Suppressor macrophage treated with lipopolysaccharide for 4 hours (primary cell): Measurements from ENCODE around the gene OR6N1.

ENCODE experiments used
- DNase-seq: peaks from one replicate; pipeline ENCODE4 v3.0.0-alpha.2; 2020

Gene OR6N1, protein sequence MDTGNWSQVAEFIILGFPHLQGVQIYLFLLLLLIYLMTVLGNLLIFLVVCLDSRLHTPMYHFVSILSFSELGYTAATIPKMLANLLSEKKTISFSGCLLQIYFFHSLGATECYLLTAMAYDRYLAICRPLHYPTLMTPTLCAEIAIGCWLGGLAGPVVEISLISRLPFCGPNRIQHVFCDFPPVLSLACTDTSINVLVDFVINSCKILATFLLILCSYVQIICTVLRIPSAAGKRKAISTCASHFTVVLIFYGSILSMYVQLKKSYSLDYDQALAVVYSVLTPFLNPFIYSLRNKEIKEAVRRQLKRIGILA

DNA sequence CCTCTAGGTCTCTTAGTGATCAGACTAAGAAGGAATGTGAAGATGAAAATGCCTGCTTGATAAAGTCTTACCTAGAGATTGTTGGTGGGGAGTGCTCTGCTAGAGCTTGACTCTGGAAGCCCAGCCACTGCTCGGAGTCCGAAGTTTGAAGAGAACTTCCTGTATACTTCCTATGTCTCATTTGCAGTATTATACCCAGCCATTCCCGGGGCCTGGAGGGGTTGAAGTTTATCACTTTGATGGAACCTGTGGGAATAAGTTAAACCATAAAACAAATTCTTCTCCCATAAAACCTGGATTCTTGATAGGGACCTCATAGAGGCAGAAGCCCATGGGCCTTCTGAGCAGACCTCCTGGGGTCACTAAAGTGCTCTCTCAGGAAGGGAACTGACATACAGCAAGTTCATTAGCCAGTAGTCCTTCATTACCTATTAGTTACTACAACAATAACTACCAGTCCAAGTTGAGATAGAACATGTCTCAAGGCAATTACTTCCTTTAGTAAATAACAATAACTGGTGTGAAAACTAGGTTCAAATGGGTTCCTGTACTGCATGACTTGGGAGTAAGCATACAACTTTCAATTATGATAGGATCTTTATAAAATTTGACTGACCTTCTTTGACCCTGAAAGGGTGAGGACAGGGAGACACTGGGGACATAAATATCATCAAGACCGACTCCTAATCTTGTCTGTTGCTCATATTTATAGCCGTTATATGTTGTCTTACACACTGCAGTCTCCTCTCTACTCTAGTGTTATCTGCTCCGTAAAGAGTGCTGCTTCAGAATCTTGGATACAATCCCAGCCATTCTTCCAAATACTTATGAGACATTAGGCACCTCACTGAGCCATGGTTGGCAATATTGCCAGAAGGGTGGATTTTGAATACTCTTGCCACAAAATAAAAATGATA lies at the start of gene OR6N1:
Gene OR6N1, minus strand, starts transcription at position 246 of the 917 bp plus-strand sequence. CDS start 5,513 bp downstream, outside the sequence.
- DNase-seq, result no peak

DNA sequence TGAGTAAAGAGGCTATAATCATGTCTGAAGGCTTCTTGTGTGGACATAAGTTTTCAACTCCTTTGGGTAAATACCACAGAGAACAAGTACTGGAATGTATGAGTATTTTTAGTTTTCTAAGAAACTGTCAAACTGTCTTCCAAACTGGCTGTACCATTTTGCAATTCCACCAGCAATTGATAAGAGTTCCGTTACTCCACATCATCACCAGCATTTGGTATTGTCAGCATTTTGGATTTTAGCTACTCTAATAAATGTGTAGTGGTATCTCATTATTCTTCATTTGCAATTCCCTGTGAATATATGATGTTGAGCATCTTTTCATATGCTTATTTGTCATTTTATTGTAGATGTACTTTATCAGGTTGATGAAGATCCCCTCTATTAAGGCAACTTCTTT lies 49.7 kb upstream of the OR6N1 start:
- DNase-seq, result no peak

DNA sequence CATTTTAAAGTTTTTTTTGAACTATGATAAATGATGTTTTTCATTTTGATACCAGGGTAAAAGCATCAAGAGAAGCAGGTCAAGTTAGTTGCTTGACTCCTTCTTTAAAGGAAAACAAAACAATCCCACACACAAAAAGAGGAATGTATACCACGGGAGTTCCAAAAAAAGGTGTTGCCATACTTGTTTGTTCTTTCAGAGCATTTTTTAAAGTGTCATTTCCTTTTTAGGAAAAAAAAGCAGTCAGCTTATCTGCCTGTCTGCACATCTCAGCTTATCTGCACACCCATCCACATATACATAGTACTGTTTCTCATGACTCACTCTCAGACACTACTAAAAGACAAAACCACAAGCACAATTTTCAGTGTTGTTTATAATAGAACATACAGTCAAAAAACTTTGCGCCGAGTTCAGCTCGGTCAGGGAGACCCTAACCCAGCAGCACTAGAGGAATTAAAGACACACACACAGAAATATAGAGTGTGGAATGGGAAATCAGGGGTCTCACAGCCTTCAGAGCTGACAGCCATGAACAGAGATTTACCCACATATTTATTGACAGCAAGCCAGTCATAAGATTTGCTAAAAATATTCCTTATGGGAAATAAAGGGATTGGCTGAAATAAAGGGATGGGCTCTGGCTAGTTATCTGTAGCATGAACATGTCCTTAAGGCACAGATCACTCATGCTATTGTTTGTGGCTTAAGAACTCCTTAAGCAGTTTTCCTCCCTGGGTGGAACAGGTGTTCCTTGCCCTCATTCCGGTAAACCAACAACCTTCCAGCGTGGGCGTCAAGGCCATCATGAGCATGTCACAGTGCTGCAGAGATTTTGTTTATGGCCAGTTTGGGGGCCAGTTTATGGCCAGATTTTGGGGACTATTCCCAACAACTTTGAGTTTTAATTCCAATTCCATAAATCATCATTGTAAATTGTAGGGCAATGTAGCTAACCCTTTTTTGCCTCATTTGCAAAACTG lies 47.8 kb upstream of the OR6N1 start:
- no peak for DNase-seq

DNA sequence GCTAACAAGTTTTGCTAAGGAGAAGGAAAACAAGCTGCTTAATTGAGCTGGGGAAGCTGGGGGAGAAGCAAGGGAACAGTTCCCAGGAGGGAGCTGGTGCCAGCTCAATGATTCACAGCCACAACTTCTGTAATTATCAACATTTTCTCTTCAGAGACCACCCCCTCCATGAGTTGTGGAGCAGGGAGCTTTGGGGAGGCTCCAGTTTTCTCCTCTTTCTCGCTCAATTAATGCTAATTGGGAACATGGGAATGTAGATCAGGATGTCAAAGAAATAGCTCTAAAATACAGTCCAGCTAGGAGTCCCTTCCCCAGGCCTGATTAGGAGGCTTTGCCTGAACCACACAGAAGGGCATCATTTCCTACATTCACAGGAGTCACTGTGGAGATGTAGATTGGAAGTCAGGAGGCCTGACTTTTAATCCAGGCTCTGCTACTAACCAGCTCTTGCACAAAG lies 47.0 kb upstream of the OR6N1 start:
- no peak for DNase-seq

DNA sequence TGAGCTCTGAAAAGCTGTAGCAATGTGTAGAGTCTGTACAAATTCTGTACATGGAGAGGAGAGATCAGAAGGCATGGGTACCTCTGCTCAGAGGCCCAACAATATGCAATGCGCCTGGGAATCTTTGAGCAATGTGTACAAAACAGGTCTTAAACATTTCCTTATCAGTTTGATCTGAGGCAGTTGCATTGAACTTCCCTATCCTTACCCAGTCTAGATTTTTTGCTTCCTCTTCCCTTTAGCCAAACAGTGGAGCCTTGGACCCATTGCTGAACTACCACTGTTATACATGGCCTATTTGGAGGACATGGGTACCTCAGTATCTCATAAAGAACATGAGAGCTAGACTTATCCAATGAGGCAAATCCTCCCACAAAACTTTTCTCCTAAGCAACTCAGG lies 46.6 kb upstream of the OR6N1 start:
- DNase-seq, result peak; percentile 51

DNA sequence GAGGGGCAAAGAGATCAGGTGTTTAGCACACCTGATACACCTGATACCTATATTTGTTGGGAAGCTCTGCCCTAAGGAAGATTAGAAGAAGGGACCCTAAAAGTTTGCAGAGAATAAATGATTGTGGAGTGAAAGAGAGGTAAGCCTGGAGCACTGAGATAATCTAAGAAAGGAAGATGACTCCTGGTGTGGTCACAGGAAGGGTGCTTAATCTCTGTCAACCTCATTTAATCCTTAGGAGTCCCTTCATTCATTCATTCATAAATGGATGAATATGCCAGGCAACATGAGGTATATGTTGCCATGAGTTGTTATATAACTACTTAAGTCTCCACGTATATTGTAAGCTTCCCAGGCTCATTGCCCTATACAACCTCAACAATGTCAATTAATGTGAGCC lies 43.0 kb upstream of the OR6N1 start:
- DNase-seq, result no peak

DNA sequence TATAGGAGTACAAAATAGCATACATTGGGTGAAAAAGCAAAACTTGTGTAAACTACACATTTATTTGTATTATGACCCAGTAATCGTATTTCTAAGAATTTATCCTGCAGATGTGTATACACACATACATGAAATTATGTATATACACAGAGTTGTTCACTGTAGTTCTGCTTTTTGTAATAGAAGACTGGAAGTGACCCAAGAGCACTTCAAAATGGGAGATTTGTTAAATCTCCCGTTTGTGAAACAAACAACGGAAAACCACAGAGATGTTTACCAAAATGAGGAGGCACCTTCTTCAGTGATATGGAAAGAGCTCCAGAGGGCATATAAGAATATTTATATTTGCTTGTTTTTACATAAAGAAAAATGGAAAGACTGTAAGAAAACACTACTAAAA lies 41.2 kb upstream of the OR6N1 start:
- peak; percentile 54 for DNase-seq

DNA sequence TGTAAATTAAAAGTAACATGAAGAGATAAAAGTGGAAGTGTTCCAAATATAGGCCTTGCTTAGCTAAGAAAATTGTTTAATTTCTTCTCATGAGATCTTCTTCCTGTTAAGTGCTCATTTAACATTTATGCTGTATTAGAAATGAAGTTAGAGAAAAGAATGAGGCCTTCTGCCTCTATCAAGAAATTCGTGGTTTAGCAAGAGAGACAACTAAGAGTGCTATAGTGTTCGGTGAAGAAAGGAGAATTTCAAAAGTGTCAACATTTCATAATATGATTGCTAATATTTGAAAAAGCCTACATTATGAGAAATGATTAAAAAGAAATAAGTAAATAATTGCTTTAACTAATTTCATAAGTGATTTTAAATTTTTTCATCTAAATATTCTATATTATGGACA lies 40.3 kb upstream of the OR6N1 start:
- DNase-seq, result peak; percentile 29

DNA sequence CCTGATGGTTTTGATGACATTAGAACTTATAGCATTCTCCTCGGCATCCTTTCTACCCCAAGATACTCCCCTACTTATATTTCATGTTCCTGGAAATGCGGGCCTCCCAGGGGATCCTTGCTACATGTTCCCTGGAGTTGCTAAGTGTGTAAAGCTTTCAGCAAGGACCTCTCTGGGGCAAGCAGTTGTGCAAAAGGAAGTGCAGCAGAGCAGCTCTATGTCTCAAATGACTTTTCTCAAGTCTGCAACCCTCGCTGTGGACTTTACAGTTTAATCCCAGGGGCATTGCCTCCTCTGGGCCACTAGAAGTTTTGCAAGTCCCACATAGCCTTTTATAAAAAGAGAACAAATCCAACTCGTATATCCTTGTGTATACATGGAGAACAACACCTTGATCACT lies 38.3 kb upstream of the OR6N1 start:
- no peak for DNase-seq

DNA sequence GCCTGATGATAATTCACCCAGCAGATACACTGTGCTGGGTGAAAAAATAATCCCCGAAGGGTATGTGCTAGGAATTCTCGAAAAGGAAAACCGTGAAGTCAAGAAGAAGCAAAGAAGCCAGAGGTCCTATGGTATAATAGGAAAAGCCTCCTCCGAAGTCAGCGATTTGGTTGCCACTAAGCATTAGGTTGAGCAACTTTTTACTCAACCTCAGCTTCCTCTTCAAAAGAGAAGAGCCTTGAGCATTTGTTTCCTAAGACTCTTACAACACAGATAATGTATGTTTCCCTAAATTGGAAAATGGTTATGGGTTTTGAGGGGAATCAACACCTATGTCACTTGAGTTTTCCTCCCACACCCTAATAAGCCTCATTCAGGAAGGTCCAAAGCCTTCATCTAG lies 37.9 kb upstream of the OR6N1 start:
- peak; percentile 89 for DNase-seq

DNA sequence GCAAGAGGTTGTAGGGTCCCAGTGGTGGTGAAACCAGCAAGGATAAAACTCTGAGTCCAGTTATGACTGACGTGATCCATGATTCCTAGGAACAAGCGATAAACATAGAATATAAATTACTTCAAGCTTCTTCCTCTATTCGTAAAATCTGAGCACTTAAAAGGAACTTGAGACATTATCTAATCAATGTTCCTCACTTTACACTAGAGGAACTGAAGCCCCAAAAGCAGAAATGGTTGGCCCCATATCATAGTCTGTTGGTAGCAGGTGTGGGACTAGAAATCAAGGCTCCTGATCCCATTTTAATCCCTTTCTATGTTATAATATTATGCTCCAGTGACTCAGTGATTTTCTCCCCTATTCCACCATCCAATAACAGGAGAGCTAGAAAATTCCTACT lies 37.3 kb upstream of the OR6N1 start:
- DNase-seq, result peak; percentile 52

DNA sequence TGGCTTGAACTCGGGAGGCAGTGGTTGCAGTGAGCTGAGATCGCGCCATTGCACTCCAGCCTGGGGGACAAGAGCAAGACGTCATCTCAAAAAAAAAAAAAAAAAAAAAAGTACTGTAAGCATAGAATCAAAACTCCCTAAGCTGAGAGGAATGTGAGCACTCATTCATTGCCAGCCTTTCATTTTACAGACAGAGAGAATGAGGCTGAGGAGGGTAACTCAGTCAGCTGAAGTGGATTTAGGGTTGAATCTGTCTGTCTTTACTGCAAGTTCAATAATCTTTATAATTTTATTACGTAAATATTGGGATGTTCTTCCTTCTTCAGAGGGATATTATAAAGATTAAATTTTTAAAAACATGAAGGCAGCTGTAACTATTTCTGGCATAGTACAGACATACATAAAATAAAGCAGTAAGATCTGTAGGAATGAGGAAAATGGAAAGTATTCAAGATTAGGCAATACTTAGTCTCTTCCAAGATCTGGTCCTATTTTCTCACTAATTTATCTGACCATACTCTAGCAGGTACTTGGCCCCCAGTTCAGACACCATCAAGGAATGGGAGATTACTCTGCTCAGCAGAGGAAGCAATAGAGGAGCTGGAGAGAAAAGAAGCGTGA lies 35.0 kb upstream of the OR6N1 start:
- DNase-seq, result no peak

DNA sequence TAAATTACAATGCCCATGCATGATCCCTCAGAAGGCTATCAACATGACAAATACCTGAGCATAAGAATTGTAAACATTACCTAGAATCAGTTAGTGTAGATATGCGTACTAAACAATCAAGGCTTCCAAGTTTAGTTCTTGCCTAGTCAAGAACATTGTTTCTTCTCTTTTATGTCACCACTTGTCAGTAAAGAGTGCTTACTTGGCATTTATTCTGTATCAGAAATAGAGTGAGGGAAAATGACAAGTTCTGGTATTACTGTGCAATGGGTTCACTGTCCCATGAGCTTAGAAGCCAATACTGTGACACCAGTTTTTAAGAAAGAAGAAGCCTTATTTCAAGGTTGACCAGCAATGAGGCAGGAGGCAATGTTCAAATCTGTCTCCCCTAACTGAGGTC lies 31.7 kb upstream of the OR6N1 start:
- DNase-seq, result no peak

DNA sequence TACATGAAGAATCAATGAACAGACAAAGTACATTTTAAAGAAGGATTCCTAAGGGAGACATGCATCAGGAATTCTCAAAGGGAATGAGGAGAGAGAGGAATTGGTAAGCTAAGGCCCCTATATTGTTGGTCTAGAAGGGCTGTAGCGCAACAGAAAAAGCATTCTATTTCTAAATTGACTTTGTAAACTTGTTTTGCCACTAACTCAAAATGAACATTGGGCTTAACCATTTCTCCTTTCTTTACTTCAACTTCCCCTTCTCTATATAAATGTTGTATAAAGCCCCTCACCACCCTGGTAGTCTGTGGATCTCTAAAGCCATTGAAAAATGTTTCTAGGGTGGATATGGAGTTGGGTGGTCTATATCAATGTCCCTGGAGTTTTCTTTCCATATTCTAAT lies 29.4 kb upstream of the OR6N1 start:
- DNase-seq, result no peak

DNA sequence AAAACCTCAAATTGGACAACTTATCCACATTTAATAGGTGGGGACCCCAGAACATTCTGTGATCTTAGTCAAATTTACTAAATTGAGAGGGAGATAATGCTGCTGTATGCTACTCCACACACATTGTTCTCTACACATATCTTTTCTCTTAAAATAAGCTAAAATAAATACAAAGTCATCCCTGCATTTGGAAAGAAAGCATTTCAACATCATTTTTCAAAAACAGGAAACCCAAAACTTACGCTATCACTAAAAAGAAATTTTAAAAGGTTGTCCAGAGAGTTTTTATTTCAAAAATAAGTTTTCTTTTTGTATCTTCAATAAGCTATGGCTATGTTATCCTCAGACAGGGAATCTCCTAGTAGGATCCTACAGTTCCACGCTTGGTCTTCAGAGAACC lies 28.5 kb upstream of the OR6N1 start:
- DNase-seq, result peak; percentile 39

DNA sequence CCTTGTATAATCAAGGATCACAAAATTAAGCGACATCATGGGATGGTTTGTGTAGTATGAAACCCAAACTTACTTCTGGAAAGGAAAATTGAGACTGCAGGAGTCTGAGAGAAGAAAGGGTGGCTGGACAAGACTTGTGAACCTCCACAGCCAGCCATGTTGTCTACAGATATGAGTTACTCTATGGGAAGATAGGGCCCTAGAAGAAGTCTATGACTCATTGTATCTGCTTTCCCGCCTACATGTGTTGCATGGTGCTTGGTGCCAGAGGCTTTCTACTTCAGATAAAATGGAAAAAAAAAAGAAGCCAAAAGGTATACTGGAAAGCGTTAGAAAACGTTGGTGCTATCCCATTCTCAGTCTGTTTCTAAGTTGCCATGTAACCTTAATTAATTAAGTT lies 27.7 kb upstream of the OR6N1 start:
- DNase-seq, result peak; percentile 56

DNA sequence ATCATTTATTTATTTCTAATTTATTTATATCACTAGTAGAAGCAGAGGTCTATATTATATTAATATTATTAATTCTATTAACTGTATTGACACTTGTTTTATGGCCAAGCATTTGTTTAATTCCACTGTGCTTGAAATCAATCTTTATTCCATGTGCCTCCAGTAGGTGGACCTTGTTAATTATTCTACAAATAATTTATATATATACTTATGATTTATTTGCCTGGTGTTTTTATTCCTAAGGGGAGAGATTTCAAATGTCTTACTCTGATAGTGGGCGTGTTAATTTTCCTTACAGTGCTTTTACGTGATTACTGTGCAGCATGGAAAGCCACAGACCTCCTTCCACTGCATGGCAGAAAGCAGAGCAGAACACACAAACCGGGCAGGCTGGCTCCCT lies 26.5 kb upstream of the OR6N1 start:
- DNase-seq, result no peak

DNA sequence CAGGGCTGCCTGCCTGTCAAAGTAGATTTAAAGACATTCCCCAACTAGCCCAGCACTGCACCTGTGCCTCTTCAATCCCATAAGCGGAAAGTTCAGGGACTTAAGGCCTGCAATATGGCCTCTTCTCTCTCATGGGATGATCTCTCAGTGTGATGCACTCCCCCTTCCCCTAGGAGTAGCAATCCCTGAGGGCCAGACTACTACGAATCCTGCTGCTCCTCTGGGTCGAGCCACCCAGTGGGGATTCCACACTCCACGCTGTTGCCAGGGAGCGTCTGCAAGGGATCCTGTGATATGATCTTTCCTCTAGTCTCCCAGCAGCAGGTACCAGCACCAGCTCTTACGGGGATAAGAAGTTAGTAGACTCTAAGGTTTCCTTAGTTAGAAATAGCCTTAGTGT lies 22.3 kb upstream of the OR6N1 start:
- no peak for DNase-seq

DNA sequence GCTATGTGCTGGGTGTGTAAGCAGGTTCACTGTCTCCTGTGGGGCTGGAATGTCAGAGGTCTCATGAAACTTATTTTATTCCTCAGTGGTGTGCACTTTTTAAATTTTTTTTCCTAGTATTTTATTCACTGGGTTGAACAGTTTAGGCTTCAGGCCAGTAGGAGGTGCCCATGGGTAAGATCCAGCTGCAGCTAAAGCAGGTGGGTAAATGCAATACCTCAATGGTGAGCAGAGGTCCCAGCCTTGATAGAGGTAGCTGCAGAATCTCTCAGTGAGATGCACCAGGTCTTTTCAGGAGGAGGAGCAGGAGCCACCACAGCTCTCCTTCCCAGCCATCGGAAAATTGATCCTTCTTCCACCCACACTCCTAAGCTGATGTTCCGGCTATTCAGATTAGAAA lies 21.6 kb upstream of the OR6N1 start:
- peak; percentile 35 for DNase-seq

DNA sequence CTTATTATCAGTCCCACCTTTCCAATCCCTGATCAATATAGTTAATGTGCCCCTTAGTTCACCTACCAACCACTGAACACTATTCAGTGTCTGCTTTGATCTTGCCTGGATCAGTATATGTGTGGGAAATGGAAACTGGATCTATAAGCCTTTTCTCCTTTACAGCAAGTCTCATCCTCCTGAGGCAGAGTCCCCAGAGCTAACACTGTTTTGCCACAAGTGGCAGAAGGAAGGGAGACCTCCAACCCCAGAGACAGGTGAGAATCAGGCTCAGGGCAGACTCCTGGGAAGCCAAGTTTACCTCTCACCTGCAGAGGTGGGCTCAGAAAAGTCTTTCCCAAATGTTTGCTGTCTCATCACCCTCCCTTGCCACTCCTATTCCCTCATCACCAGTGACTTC lies 9.1 kb upstream of the OR6N1 start, which contains the start of gene OR6N2:
Gene OR6N2, minus strand, starts transcription at position 101 of the 400 bp plus-strand sequence. CDS start 3,569 bp downstream, outside the sequence.
- DNase-seq, result no peak

DNA sequence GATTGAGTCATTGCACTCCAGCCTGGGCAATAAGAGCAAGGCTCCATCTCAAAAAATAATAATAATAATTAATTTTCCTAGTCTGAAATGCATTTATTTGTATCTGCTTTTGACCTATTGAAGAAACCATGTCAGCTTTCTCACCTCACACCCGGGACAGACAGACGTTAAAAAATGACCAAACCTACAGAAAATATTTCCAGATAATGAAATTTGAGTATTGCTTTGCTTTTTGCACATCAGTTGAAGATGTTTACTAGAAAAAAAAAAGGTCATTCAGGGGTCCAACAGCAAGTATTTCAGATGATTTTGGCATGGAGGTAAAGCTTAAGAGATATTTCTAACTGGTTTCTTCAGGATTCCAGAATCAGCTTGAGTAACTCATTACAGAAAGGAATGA lies 17.6 kb downstream of the OR6N1 start, which contains the start of gene OR6K6:
Gene OR6K6, plus strand, starts transcription at position 301 of the 400 bp plus-strand sequence. CDS start 168 bp downstream, outside the sequence.
- DNase-seq, result no peak

DNA sequence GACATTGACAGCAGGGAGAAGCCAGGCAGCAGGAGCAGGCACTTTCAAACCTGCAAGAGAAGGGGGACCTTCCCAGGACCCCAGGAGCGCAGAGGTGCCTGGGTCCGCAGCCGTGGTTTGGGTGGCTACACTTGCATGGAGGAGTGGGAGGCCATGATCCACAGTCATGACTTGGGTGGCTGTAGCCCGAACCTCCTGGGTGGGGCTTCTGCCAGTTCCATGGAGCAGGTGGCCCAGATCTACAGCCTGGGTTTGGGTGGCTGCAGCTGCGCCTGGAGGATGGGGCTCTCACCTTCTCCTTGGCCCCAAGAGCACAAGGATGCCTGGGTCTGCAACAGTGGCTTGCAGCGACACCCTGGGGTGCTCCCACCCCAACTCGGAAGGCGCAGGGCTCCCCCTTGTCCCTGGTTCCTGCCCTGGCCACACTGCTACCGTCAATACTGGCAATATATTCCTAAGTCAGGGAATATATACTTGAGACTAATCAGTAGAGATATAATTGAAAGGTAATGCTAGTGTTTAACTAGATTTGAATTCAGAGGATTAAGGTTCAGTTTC lies 19.8 kb downstream of the OR6N1 start:
- no peak for DNase-seq
